ENCODE data around the gene ZPBP. TPM values are rescaled to one million over a fixed set of nuclear protein-coding genes. Genes with fewer than 3 reads are reported as not detected.

Gene ZPBP
- total RNA-seq, 4 donors from 2014 or later = 0.71 to 1.5 (median 0.89) TPM; not detected in 1

DNA sequence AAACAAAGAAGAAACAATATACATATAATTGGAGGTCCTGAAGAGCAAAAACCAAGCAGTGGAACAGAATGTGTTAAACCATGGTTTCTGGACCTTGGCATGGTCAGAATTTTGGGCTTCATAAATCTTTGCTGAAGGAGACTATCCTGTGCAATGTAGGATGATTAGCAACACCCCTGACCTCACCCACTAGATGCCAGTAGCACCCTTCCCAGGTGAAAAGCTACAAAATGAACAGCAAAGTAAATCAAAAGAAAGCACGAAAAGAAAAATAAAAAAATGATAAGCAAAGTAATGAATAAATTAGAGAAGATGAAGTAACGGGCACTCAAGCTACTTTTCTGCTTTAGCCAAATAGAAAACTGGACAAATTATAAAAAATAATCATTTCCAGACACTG, 19.2 kb upstream of the ZPBP start:
- TF ChIP-seq POLR2A (IDR thresholded peaks at IDR 0.05) = no peak
- TF ChIP-seq, protein P1, sequence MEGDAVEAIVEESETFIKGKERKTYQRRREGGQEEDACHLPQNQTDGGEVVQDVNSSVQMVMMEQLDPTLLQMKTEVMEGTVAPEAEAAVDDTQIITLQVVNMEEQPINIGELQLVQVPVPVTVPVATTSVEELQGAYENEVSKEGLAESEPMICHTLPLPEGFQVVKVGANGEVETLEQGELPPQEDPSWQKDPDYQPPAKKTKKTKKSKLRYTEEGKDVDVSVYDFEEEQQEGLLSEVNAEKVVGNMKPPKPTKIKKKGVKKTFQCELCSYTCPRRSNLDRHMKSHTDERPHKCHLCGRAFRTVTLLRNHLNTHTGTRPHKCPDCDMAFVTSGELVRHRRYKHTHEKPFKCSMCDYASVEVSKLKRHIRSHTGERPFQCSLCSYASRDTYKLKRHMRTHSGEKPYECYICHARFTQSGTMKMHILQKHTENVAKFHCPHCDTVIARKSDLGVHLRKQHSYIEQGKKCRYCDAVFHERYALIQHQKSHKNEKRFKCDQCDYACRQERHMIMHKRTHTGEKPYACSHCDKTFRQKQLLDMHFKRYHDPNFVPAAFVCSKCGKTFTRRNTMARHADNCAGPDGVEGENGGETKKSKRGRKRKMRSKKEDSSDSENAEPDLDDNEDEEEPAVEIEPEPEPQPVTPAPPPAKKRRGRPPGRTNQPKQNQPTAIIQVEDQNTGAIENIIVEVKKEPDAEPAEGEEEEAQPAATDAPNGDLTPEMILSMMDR (IDR thresholded peaks at IDR 0.05) = no peak

DNA sequence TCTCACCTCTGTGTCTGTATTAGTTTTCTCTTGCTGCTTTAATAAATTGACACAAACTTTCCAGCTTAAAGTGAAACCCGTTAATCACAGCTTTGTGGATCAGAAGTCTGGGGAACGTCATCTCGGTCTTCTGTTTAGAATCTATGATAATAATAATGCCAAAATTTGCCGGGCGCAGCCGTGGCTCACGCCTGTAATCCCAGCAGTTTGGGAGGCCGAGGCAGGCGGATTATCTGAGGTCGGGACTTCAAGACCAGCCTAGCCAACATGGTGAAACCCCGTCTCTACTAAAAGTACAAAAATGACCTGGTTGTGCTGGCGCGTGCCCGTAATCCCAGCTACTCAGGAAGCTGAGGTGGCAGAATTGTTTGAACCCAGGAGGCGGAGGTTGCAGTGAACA, 8.8 kb upstream of the ZPBP start:
- Histone ChIP-seq H3K4me3 (replicated peaks in 1 of 3) (no peak overlapping the region), H3K36me3 (no peaks in the 10 kb centered on the region), H3K4me1 (no peaks in the 10 kb centered on the region), H3K27ac (no peak overlapping the region), H3K9me3 (no peaks in the 10 kb centered on the region), H3K27me3 (no peaks in the 10 kb centered on the region)
- 93 to 96% methylated on average over 15 of the region's 15 CpGs for WGBS, 2 donors
- intact Hi-C loops (cut with DNase I) = no loop called here
- no peak for DNase-seq
- no peak for TF ChIP-seq POLR2A (IDR thresholded peaks at IDR 0.05)

More for the DNA sequence above, 19.2 kb upstream of the ZPBP start:
- Histone ChIP-seq H3K9me3 (no peaks in the 10 kb centered on the region), H3K27me3 (no peaks in the 10 kb centered on the region), H3K36me3 (no peaks in the 10 kb centered on the region), H3K27ac (no peak overlapping the region), H3K4me3 (replicated peaks in 1 of 3) (no peak overlapping the region), H3K4me1 (no peaks in the 10 kb centered on the region)
- intact Hi-C loops (cut with DNase I) = no loop called here
- 85 to 86% methylated on average over 2 of the region's 2 CpGs for WGBS, 2 donors
- no peak for DNase-seq

DNA sequence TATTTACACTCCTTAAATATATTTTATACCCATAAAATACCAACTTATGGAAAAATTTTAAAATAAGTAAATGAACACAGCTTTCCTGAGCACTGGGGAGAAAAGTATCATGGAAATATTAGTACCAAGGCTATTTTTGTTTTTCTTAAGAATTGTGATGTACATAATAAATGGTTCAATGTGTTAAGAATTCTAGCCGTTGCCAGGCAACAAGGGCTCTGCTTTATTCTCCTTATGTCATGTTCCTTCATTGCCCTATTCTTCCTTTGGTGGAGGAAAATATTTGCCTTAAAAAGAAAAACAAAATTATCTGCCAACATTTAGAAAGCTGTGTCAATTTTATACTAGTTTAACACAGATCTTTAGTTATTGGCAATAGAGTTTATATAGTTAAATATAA, 2.6 kb upstream of the ZPBP start:
- Histone ChIP-seq H3K27ac (no peak overlapping the region), H3K4me3 (replicated peaks in 1 of 3) (no peak overlapping the region), H3K4me1 (peaks cover 0 to 5% of the 10 kb centered on the region in 2 donors), H3K27me3 (no peaks in the 10 kb centered on the region), H3K36me3 (no peaks in the 10 kb centered on the region), H3K9me3 (no peaks in the 10 kb centered on the region)
- 87 to 92% methylated on average over 1 of the region's 1 CpG for WGBS, 2 donors
- DNase-seq = no peak
- TF ChIP-seq POLR2A (IDR thresholded peaks at IDR 0.05) = no peak
- intact Hi-C loops (cut with DNase I) = loop anchor here (10.0 kb wide), 1 partner anchor 1059 kb away; no protein-coding TSS in a partner anchor

DNA sequence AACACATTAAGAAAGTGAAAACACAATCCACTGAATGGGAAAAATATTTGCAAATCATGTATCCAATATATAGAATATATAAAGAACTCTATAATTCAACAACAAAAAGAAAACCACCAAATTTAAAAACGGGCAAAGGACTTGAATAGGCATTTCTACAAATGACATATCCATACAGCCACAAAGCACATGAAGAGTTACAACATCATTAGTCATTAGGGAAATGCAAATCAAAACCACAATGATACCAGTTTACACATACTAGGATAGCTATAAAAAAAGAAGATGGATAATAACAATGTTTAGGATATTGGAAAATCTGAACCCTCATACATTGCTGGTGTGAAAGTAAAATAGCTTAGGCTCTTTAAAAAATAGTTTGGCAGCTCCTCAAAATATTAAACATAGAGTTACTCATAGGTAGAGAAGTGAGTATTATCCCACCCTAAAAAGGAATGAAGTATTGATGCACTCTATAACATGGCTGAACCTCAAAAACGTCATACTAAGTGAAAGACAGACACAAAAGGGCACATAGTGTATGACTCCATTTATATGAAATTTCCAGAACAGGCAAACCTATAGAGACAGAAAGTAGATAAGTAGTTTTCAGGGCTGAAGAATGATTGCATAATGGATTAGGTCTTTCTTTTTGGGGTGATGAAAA, 4.5 kb downstream of the ZPBP start:
- Histone ChIP-seq H3K27ac (no peak overlapping the region), H3K4me3 (replicated peaks in 1 of 3) (no peak overlapping the region), H3K9me3 (no peaks in the 10 kb centered on the region), H3K27me3 (no peaks in the 10 kb centered on the region), H3K4me1 (peaks cover 0 to 5% of the 10 kb centered on the region in 2 donors), H3K36me3 (no peaks in the 10 kb centered on the region)
- no peak for DNase-seq
- TF ChIP-seq POLR2A (IDR thresholded peaks at IDR 0.05) = no peak
- TF ChIP-seq, protein P1 (IDR thresholded peaks at IDR 0.05) = no peak
- intact Hi-C loops (cut with DNase I) = no loop called here
- WGBS, 2 donors = 0 to 28% methylated on average over 2 of the region's 2 CpGs

DNA sequence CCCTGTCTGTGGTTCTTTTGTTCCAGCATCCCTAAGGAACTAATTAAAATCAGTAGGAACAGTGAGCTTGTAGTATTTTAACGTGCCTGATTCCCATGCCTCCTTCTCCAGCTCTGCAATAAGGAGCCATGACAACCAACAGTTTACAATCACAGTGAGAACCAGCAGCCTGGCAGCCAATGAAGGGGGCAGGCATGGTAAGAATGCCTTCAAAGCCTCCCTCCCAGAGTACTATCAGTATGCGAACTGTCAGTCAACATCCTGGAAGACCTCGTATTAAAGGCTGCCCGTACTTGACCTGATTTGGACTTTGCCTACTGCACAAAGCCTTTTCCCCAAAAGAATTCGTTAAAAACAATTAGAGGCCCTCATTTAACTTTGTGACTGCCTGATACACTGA, 7.7 kb downstream of the ZPBP start:
- H3K36me3 ChIP-seq = no peaks in the 10 kb centered on the region
- WGBS, 2 donors = 66 to 71% methylated on average over 5 of the region's 5 CpGs
- TF ChIP-seq, protein P1 (IDR thresholded peaks at IDR 0.05) = no peak
- TF ChIP-seq POLR2A (IDR thresholded peaks at IDR 0.05) = no peak
- H3K4me3 ChIP-seq (replicated peaks in 1 of 3) = no peak overlapping the region
- no peaks in the 10 kb centered on the region for H3K4me1 ChIP-seq
- H3K27ac ChIP-seq = no peak overlapping the region
- no peaks in the 10 kb centered on the region for H3K27me3 ChIP-seq
- no peaks in the 10 kb centered on the region for H3K9me3 ChIP-seq
- intact Hi-C loops (cut with DNase I) = no loop called here
- DNase-seq = no peak

DNA sequence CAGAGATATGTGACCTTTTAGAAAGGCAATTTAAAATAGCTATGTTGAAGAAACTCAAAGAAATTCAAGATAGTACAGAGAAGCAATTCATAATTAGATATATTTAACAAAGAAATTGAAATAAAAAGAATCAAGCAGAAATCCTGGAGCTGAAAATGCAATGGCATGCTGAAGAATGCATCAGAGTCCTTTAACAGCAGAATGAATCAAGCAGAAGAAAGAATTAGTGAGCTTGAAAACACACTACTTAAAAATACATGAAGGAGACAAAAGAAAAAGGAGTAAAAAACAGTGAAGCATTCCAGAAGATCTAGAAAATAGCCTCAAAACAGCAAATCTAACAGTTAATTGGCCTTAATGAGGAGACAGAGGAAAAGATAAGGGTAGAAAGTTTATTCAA, 20.0 kb downstream of the ZPBP start:
- no peak for DNase-seq
- TF ChIP-seq POLR2A (IDR thresholded peaks at IDR 0.05) = no peak
- TF ChIP-seq, protein P1 (IDR thresholded peaks at IDR 0.05) = no peak
- Histone ChIP-seq H3K36me3 (no peaks in the 10 kb centered on the region), H3K4me1 (peaks cover 6 to 8% of the 10 kb centered on the region in 2 donors), H3K9me3 (no peaks in the 10 kb centered on the region), H3K27ac (no peak overlapping the region), H3K27me3 (no peaks in the 10 kb centered on the region), H3K4me3 (replicated peaks in 1 of 3) (no peak overlapping the region)
- intact Hi-C loops (cut with DNase I) = no loop called here
